Measurements from ENCODE around the gene ALDH3A1.

ALDH3A1 gene

DNA sequence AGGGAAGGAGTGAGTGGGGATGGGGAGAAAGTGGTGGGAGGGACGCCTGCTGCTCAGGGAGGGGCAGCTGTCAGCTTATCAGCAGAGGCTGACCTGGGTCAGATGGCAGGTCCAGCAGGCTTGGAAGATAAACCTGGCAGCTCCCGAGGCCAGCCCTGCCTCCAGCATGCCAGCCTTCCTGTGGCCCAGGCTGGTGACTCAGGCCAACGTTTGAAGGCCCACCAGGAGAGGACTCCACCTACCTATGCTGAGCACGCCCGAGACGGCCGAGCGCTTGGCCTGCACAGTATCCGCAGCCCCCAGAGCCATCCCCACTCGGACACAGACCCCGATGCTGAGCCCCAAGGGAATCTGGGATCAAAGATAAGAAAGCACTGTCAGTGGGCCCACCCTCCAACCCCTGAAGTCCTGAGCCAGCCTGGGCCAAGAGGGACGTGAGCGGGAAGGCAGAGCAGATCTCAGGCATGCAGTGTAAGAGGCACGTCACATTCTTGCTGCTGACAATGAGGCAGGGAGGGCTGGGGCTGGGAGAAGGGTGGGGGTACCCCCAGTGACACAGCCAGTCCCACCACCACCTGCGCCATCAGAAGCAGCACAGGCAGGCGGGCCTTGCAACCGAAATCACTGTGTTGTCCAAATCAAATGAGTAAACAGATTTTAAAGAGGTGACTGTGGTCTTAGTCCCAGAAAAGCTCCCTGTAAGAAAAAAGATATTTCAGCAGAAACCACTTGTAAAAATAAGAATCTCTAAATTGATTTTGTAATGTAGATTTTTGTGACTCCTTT is 44.1 kb downstream of the ALDH3A1 start:
- Histone ChIP-seq H3K4me3 (ENCODE audit: low read depth, low read length) (no peak overlapping the region), H2AFZ (no peak overlapping the region), H3K9me3 (ENCODE audit: control insufficient read depth, low read length) (no peaks in the 10 kb centered on the region), H3K79me2 (no peaks in the 10 kb centered on the region), H3K27me3 (ENCODE audit: control insufficient read depth, insufficient read depth, low read length) (no peaks in the 10 kb centered on the region), H3K9ac (no peak overlapping the region), H3K4me2 (ENCODE audit: low read length) (no peak overlapping the region), H3K36me3 (ENCODE audit: control insufficient read depth, insufficient read depth, low read length) (no peaks in the 10 kb centered on the region), H3K4me1 (no peaks in the 10 kb centered on the region), H3K27ac (no peak overlapping the region)
- no peak for TF ChIP-seq CTCF (IDR thresholded peaks at IDR 0.05)

- Histone ChIP-seq H3K79me2 (no peaks in the 10 kb centered on the region), H2AFZ (no peak overlapping the region), H3K27ac (no peak overlapping the region), H3K9me3 (ENCODE audit: control insufficient read depth, low read length) (no peaks in the 10 kb centered on the region), H3K4me2 (ENCODE audit: low read length) (no peak overlapping the region), H3K36me3 (ENCODE audit: control insufficient read depth, insufficient read depth, low read length) (no peaks in the 10 kb centered on the region), H3K27me3 (ENCODE audit: control insufficient read depth, insufficient read depth, low read length) (no peaks in the 10 kb centered on the region), H3K4me1 (no peaks in the 10 kb centered on the region), H3K9ac (no peak overlapping the region), H3K4me3 (ENCODE audit: low read depth, low read length) (no peak overlapping the region)
- TF ChIP-seq CTCF (IDR thresholded peaks at IDR 0.05) = no peak
Observed at GRCh38 chr17:19703106-19703827, 44.8 kb downstream of the ALDH3A1 start.

DNA sequence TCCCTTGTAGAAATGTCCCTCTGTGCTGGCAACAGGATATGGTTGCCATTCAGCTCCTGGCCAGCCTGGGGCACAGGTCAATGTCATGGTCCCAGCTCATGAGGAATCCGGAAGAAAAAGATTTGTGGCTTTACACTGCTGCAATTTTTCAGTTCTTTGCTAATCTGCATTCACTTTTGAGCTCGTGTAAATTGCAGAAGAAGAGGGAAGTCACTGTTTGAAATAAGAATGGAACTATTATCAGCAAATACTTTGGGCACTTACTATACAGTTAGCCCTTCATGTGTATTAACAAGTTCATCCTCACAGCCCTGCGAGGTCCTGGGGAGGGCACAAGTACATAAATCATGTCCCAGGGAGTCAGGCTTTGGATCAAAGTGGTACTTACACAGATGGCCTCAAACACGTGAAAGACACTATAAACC is 45.9 kb downstream of the ALDH3A1 start:
- no peak overlapping the region for H3K4me2 ChIP-seq (ENCODE audit: low read length)
- no peaks in the 10 kb centered on the region for H3K27me3 ChIP-seq (ENCODE audit: control insufficient read depth, insufficient read depth, low read length)
- H3K4me1 ChIP-seq = no peaks in the 10 kb centered on the region
- no peak overlapping the region for H3K9ac ChIP-seq
- no peak overlapping the region for H3K4me3 ChIP-seq (ENCODE audit: low read depth, low read length)
- H3K36me3 ChIP-seq (ENCODE audit: control insufficient read depth, insufficient read depth, low read length) = no peaks in the 10 kb centered on the region
- H2AFZ ChIP-seq = no peak overlapping the region
- H3K9me3 ChIP-seq (ENCODE audit: control insufficient read depth, low read length) = no peaks in the 10 kb centered on the region
- no peak for TF ChIP-seq CTCF (IDR thresholded peaks at IDR 0.05)
- no peaks in the 10 kb centered on the region for H3K79me2 ChIP-seq
- no peak overlapping the region for H3K27ac ChIP-seq

Measured in parathyroid adenoma (tissue), 2 donors.